ENCODE data around the gene CCDC149. TPM values are rescaled to one million over a fixed set of nuclear protein-coding genes. Genes with fewer than 3 reads are reported as not detected.

The CCDC149 gene
- total and polyA plus RNA-seq, 2 of the 13 experiments (the other 11 are each of a cell fraction or from before 2014, with no cell fraction given) = 0.44 to 0.95 TPM

DNA sequence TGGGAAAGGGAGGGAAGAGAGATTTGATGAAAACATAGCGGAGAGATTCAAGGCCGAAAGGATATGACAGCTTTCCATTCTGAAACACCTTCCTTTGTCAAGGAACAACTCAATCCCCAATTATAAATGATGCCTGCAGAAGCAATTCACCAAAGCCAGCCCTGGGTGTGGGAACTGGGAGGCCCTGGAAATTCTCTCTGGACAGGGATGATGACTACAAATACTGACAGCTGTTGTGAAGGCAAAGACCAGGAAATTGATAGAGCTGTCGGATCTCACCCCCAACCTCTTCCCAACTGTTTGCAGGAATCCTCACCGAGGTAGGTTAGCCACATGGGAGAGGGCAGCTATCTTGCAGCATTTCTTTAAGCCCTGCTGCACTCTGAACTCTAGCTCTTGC lies 54.3 kb downstream of the CCDC149 start:
- Histone ChIP-seq H3K4me3 (replicated peaks in 1 of 3; ENCODE audit: insufficient read depth in 1 of 3, low read depth in 2 of 3, low read length in 3 of 3) (no peak overlapping the region), H3K4me2 (ENCODE audit: low read depth, low read length) (no peak overlapping the region), H3K9me3 (ENCODE audit: low read length) (peaks cover 5% of the 10 kb centered on the region; the same call in 1 of the 2 replicates), H4K20me1 (ENCODE audit: insufficient read depth, low read length) (no peaks in the 10 kb centered on the region), H3K4me1 (ENCODE audit: insufficient read depth, low read length) (no peaks in the 10 kb centered on the region), H2AFZ (ENCODE audit: low read length) (no peak overlapping the region), H3K27me3 (ENCODE audit: control insufficient read depth in 1 of 2, insufficient read depth in 2 of 2, low read length in 2 of 2) (no peaks in the 10 kb centered on the region; a peak in 1 of 5 replicates), H3K79me2 (ENCODE audit: insufficient read depth, low read length) (no peaks in the 10 kb centered on the region), H3K36me3 (replicated peaks in 1 of 2; ENCODE audit: control insufficient read depth in 1 of 2, insufficient read depth in 2 of 2, low read length in 2 of 2) (no peaks in the 10 kb centered on the region), H3K27ac (ENCODE audit: extremely low read length, insufficient read depth, low read length) (no peak overlapping the region), H3K9ac (ENCODE audit: insufficient read depth, low read depth, low read length) (no peak overlapping the region)
- FAIRE-seq = no peak
- POLR2A ChIA-PET = no interaction called here
- no TSS peak for BruUV-seq (replicated peaks)
- intact Hi-C loops (cut with micrococcal nuclease; ENCODE audit: unreplicated experiment) = no loop called here
- WGBS (ENCODE audit: low lambda C conversion rate) = 61% methylated on average over 4 of the region's 4 CpGs
- ATAC-seq = no peak
- in situ Hi-C loops (cut with HindIII; ENCODE audit: extremely low pct_ligation_motif_present, low pct_unique_long_range_greater_than_20kb) = no loop called here
- CTCF ChIA-PET (ENCODE audit: low intra/inter-chr PET ratio, low total read pairs) = no interaction called here
- DNase-seq (ENCODE audit: low spot score) = no peak
- TF ChIP-seq ZNF703 (CRISPR knock-in tag; IDR thresholded peaks at IDR 0.05; ENCODE audit: borderline replicate concordance) (no peak), SP4 (CRISPR knock-in tag; IDR thresholded peaks at IDR 0.05) (no peak), TCF12 (IDR thresholded peaks at IDR 0.05) (no peak), TCF12 (CRISPR knock-in tag; IDR thresholded peaks at IDR 0.05) (no peak), BORCS8-MEF2B (CRISPR knock-in tag; IDR thresholded peaks at IDR 0.05) (no peak), ZNF207 (IDR thresholded peaks at IDR 0.05; ENCODE audit: borderline replicate concordance) (no peak), SPEN (CRISPR knock-in tag; IDR thresholded peaks at IDR 0.05; ENCODE audit: low read depth) (no peak), ATM (IDR thresholded peaks at IDR 0.05; ENCODE audit: borderline replicate concordance) (no peak), ZBTB21 (CRISPR knock-in tag; IDR thresholded peaks at IDR 0.05) (no peak), PHF8 (CRISPR knock-in tag; IDR thresholded peaks at IDR 0.05) (no peak)
- TF ChIP-seq, protein P1, sequence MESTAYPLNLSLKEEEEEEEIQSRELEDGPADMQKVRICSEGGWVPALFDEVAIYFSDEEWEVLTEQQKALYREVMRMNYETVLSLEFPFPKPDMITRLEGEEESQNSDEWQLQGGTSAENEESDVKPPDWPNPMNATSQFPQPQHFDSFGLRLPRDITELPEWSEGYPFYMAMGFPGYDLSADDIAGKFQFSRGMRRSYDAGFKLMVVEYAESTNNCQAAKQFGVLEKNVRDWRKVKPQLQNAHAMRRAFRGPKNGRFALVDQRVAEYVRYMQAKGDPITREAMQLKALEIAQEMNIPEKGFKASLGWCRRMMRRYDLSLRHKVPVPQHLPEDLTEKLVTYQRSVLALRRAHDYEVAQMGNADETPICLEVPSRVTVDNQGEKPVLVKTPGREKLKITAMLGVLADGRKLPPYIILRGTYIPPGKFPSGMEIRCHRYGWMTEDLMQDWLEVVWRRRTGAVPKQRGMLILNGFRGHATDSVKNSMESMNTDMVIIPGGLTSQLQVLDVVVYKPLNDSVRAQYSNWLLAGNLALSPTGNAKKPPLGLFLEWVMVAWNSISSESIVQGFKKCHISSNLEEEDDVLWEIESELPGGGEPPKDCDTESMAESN (CRISPR knock-in tag; conservative IDR thresholded peaks at IDR 0.05) = no peak
- TF ChIP-seq, protein P2, sequence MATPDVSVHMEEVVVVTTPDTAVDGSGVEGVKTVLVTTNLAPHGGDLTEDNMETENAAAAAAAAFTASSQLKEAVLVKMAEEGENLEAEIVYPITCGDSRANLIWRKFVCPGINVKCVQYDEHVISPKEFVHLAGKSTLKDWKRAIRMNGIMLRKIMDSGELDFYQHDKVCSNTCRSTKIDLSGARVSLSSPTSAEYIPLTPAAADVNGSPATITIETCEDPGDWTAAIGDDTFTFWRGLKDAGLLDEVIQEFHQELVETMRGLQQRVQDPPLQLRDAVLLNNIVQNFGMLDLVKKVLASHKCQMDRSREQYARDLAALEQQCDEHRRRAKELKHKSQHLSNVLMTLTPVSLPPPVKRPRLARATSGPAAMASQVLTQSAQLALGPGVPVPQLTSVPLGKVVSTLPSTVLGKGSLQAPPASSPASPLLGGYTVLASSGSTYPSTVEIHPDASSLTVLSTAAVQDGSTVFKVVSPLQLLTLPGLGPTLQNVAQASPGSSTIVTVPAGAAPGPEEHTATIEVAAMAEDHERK (CRISPR knock-in tag; IDR thresholded peaks at IDR 0.05; ENCODE audit: low read depth) = no peak
- TF ChIP-seq, protein P3, sequence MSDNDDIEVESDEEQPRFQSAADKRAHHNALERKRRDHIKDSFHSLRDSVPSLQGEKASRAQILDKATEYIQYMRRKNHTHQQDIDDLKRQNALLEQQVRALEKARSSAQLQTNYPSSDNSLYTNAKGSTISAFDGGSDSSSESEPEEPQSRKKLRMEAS (IDR thresholded peaks at IDR 0.05) = no peak
- TF ChIP-seq, protein P4, sequence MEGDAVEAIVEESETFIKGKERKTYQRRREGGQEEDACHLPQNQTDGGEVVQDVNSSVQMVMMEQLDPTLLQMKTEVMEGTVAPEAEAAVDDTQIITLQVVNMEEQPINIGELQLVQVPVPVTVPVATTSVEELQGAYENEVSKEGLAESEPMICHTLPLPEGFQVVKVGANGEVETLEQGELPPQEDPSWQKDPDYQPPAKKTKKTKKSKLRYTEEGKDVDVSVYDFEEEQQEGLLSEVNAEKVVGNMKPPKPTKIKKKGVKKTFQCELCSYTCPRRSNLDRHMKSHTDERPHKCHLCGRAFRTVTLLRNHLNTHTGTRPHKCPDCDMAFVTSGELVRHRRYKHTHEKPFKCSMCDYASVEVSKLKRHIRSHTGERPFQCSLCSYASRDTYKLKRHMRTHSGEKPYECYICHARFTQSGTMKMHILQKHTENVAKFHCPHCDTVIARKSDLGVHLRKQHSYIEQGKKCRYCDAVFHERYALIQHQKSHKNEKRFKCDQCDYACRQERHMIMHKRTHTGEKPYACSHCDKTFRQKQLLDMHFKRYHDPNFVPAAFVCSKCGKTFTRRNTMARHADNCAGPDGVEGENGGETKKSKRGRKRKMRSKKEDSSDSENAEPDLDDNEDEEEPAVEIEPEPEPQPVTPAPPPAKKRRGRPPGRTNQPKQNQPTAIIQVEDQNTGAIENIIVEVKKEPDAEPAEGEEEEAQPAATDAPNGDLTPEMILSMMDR (CRISPR knock-in tag; IDR thresholded peaks at IDR 0.05) = no peak
- TF ChIP-seq, protein P5, sequence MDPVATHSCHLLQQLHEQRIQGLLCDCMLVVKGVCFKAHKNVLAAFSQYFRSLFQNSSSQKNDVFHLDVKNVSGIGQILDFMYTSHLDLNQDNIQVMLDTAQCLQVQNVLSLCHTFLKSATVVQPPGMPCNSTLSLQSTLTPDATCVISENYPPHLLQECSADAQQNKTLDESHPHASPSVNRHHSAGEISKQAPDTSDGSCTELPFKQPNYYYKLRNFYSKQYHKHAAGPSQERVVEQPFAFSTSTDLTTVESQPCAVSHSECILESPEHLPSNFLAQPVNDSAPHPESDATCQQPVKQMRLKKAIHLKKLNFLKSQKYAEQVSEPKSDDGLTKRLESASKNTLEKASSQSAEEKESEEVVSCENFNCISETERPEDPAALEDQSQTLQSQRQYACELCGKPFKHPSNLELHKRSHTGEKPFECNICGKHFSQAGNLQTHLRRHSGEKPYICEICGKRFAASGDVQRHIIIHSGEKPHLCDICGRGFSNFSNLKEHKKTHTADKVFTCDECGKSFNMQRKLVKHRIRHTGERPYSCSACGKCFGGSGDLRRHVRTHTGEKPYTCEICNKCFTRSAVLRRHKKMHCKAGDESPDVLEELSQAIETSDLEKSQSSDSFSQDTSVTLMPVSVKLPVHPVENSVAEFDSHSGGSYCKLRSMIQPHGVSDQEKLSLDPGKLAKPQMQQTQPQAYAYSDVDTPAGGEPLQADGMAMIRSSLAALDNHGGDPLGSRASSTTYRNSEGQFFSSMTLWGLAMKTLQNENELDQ (CRISPR knock-in tag; IDR thresholded peaks at IDR 0.05; ENCODE audit: borderline replicate concordance) = no peak
- TF ChIP-seq, protein P6, sequence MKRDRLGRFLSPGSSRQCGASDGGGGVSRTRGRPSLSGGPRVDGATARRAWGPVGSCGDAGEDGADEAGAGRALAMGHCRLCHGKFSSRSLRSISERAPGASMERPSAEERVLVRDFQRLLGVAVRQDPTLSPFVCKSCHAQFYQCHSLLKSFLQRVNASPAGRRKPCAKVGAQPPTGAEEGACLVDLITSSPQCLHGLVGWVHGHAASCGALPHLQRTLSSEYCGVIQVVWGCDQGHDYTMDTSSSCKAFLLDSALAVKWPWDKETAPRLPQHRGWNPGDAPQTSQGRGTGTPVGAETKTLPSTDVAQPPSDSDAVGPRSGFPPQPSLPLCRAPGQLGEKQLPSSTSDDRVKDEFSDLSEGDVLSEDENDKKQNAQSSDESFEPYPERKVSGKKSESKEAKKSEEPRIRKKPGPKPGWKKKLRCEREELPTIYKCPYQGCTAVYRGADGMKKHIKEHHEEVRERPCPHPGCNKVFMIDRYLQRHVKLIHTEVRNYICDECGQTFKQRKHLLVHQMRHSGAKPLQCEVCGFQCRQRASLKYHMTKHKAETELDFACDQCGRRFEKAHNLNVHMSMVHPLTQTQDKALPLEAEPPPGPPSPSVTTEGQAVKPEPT (CRISPR knock-in tag; IDR thresholded peaks at IDR 0.05; ENCODE audit: low read depth) = no peak

Measured in HepG2 (cell line).